HCT116 (cell line): ENCODE data around the gene MAGED1. TPM values are rescaled to one million over a fixed set of nuclear protein-coding genes. Genes with fewer than 3 reads are reported as not detected.

Source experiments
- ATAC-seq: fragments of 200-7000 bp; cut with Tn5 transposase; 2 replicates; pipeline ENCODE4 v1.9.1; 2020; ENCODE audit warnings: mild to moderate bottlenecking, moderate library complexity
- BruUV-seq: library from RNA; stranded (reverse); fragments of 400-500 nt; replicated peaks from 2 replicates; lab custom pipeline; 2021; lab: Mats Ljungman, UMichigan
- CTCF ChIA-PET: fragments of 300-600 bp; sonication (Branson Sonifier 250); formaldehyde crosslinking; loops from one replicate; lab custom pipeline; 2021; ENCODE audit warnings: antibody characterized with exemption; lab: Charles Lee
- POLR2A ChIA-PET: fragments of 300-600, 350-600 bp; sonication (Branson Sonifier 250); formaldehyde crosslinking; loops from one replicate; lab custom pipeline; 2021; ENCODE audit warnings: antibody characterized with exemption; lab: Charles Lee
- RAD21 ChIA-PET, 2 experiments: fragments of 300-600 bp; sonication (Branson Sonifier 250); formaldehyde crosslinking; loops; one replicate each; lab custom pipeline; 2023; ENCODE audit warnings: low total read pairs in 2 of 2; ENCODE audit not compliant: uncharacterized antibody in 2 of 2, unreplicated experiment in 2 of 2, low non-redundant PET in 1 of 2; lab: Charles Lee
- DNase-seq: peaks from one replicate; pipeline ENCODE4 v3.0.0-alpha.2; 2010; ENCODE audit warnings: low read depth, low spot score
- H2AFZ ChIP-seq: fragments of 200-600 bp; shearing (Covaris generic), sonication (generic); 2 replicates; pipeline ENCODE4 v1.6.1; 2017; ENCODE audit warnings: low read depth, mixed run types, mixed read lengths, antibody characterized with exemption, low read length; ENCODE audit not compliant: poor library complexity, severe bottlenecking
- H3K27ac ChIP-seq: 2 replicates; pipeline ENCODE4 v1.5.1; 2012; ENCODE audit warnings: low read depth, low read length
- H3K27me3 ChIP-seq: fragments of 200-600 bp; sonication (generic); 2 replicates; pipeline ENCODE4 v1.6.1; 2016; ENCODE audit warnings: mixed run types, low read length, mixed read lengths; ENCODE audit not compliant: insufficient read depth
- H3K36me3 ChIP-seq, 2 experiments: fragments of 200-500 bp in 1 of 2; fragments of 200-600 bp in 1 of 2; sonication (Bioruptor generic) in 1 of 2; sonication (generic) in 1 of 2; 2 replicates each; pipeline versions ENCODE4 v1.5.1 to v1.6.1; 2014 to 2016; ENCODE audit warnings: low read length in 2 of 2, inconsistent platforms in 1 of 2, mixed read lengths in 1 of 2, mixed run types in 1 of 2; ENCODE audit not compliant: insufficient read depth in 2 of 2, control insufficient read depth in 1 of 2
- H3K4me1 ChIP-seq, 2 experiments: fragments of 200-600 bp in 1 of 2; sonication (generic) in 1 of 2; 2 replicates each; pipeline versions ENCODE4 v1.5.1 to v1.6.1; 2012 to 2017; ENCODE audit warnings: low read length in 2 of 2, inconsistent platforms in 1 of 2, mild to moderate bottlenecking in 1 of 2, mixed read lengths in 1 of 2, mixed run types in 1 of 2, moderate library complexity in 1 of 2; ENCODE audit not compliant: insufficient read depth in 2 of 2, control insufficient read depth in 1 of 2
- H3K4me2 ChIP-seq: fragments of 200-600 bp; sonication (generic); 2 replicates; pipeline ENCODE4 v1.6.1; 2017; ENCODE audit warnings: mixed run types, low read length, mixed read lengths
- H3K4me3 ChIP-seq, 2 experiments: fragments of 200-600 bp in 1 of 2; sonication (generic) in 1 of 2; replicated peaks in 1 of 2; 2 replicates each; pipeline ENCODE4 v1.5.1; 2011 to 2016; ENCODE audit warnings: low read length in 2 of 2, control low read depth in 1 of 2, low read depth in 1 of 2, mild to moderate bottlenecking in 1 of 2, mixed read lengths in 1 of 2, mixed run types in 1 of 2
- H3K79me2 ChIP-seq: fragments of 200-600 bp; sonication (generic); 2 replicates; pipeline ENCODE4 v1.6.1; 2017; ENCODE audit warnings: mild to moderate bottlenecking, mixed run types, low read length, moderate library complexity, mixed read lengths; ENCODE audit not compliant: insufficient read depth
- H3K9ac ChIP-seq: fragments of 200-600 bp; sonication (generic); 2 replicates; pipeline ENCODE4 v1.6.1; 2016; ENCODE audit warnings: low read length, mixed read lengths
- H3K9me2 ChIP-seq: fragments of 200-600 bp; sonication (generic), shearing (Covaris generic); 2 replicates; pipeline ENCODE4 v1.6.1; 2017; ENCODE audit warnings: mixed run types, mild to moderate bottlenecking, moderate library complexity; ENCODE audit not compliant: insufficient read depth
- H3K9me3 ChIP-seq, 2 experiments: fragments of 200-500 bp in 1 of 2; fragments of 200-600 bp in 1 of 2; sonication (Bioruptor generic) in 1 of 2; sonication (generic) in 1 of 2; 2 replicates each; pipeline ENCODE4 v1.6.1; 2014 to 2017; ENCODE audit warnings: low read length in 2 of 2, mixed read lengths in 2 of 2, inconsistent platforms in 1 of 2, low read depth in 1 of 2, mild to moderate bottlenecking in 1 of 2, mixed run types in 1 of 2, moderate library complexity in 1 of 2; ENCODE audit not compliant: control insufficient read depth in 1 of 2, insufficient read depth in 1 of 2
- H4K20me1 ChIP-seq: fragments of 200-600 bp; sonication (generic), shearing (Covaris generic); 2 replicates; pipeline ENCODE4 v1.6.1; 2017; ENCODE audit warnings: mixed run types, mild to moderate bottlenecking, moderate library complexity; ENCODE audit not compliant: insufficient read depth
- CBX3 ChIP-seq: IDR thresholded peaks from 2 replicates; pipeline ENCODE4 v1.6.1; 2012; ENCODE audit warnings: low read depth
- EGR1 ChIP-seq: IDR thresholded peaks from 2 replicates; pipeline ENCODE4 v1.6.1; 2012; ENCODE audit warnings: low read depth
- ELF1 ChIP-seq: IDR thresholded peaks from 2 replicates; pipeline ENCODE4 v1.6.1; 2012; ENCODE audit warnings: low read depth, borderline replicate concordance
- EZH2 ChIP-seq: fragments of 200-600 bp; sonication (generic); IDR thresholded peaks from 2 replicates; pipeline ENCODE4 v1.6.1; 2017; ENCODE audit warnings: antibody characterized with exemption, mixed run types
- JUND ChIP-seq: IDR thresholded peaks from 2 replicates; pipeline ENCODE4 v1.6.1; 2012
- MAX ChIP-seq: IDR thresholded peaks from 2 replicates; pipeline ENCODE4 v1.6.1; 2012
- POLR2A ChIP-seq: IDR thresholded peaks from 2 replicates; pipeline ENCODE4 v1.7.0; 2011; ENCODE audit warnings: borderline replicate concordance; ENCODE audit not compliant: insufficient read depth, insufficient read length; ENCODE audit errors: extremely low read depth
- RAD21 ChIP-seq: IDR thresholded peaks from 2 replicates; pipeline ENCODE4 v1.6.1; 2012; ENCODE audit warnings: low read depth, mild to moderate bottlenecking
- SIN3A ChIP-seq: IDR thresholded peaks from 2 replicates; pipeline ENCODE4 v1.6.1; 2012; ENCODE audit warnings: low read depth
- SP1 ChIP-seq: IDR thresholded peaks from 2 replicates; pipeline ENCODE4 v1.6.1; 2012; ENCODE audit warnings: low read depth
- SRF ChIP-seq: IDR thresholded peaks from 2 replicates; pipeline ENCODE4 v1.6.1; 2012; ENCODE audit warnings: low read depth
- YY1 ChIP-seq: IDR thresholded peaks from 2 replicates; pipeline ENCODE4 v1.6.1; 2011; ENCODE audit warnings: low read length, low read depth, moderate library complexity, mild to moderate bottlenecking; ENCODE audit not compliant: insufficient replicate concordance; ENCODE audit errors: extremely low read depth
- ZBTB33 ChIP-seq: IDR thresholded peaks from 2 replicates; pipeline ENCODE4 v1.6.1; 2011; ENCODE audit warnings: mild to moderate bottlenecking, low read length, moderate library complexity; ENCODE audit not compliant: insufficient replicate concordance; ENCODE audit errors: extremely low read depth
- ZFX ChIP-seq: fragments of 450-650 bp; IDR thresholded peaks from 2 replicates; pipeline ENCODE4 v1.6.1; 2017
- intact Hi-C: fragments of 100-400 bp; cut with micrococcal nuclease; formaldehyde crosslinking; loops from 2 replicates; pipeline ENCODE4 v1.10.0; 2022
- total RNA-seq: library from RNA; stranded (reverse); gene quantifications from one replicate; pipeline ENCODE4 v1.2.1, GENCODE V29; 2021; ENCODE audit not compliant: unreplicated experiment
- TF ChIP-seq, protein P1 (sequence below), 3 experiments: fragments of 200-600 bp in 1 of 3; sonication (generic) in 1 of 3; IDR thresholded peaks in 2 of 3; conservative IDR thresholded peaks in 1 of 3; 2 replicates each; pipeline ENCODE4 v1.5.1; 2012 to 2017; ENCODE audit warnings: low read depth in 2 of 3, low read length in 2 of 3, antibody characterized with exemption in 1 of 3, borderline replicate concordance in 1 of 3, control low read depth in 1 of 3, mild to moderate bottlenecking in 1 of 3, mixed read lengths in 1 of 3, mixed run types in 1 of 3, moderate library complexity in 1 of 3; ENCODE audit not compliant: insufficient read depth in 1 of 3

MAGED1 gene
- total RNA-seq, 1 experiment from 2014 or later = 82.3 TPM

- no peaks in the 10 kb centered on the region for H4K20me1 ChIP-seq
- no peaks in the 10 kb centered on the region for H3K9me3 ChIP-seq
- no peak overlapping the region for H2AFZ ChIP-seq
- DNase-seq (no peak), ATAC-seq (no peak)
- intact Hi-C loops = no loop called here
- no peaks in the 10 kb centered on the region for H3K27me3 ChIP-seq
- no peaks in the 10 kb centered on the region for H3K79me2 ChIP-seq
- no peaks in the 10 kb centered on the region for H3K9me2 ChIP-seq
- no TSS peak for BruUV-seq
- no peak overlapping the region for H3K4me3 ChIP-seq
- ChIA-PET CTCF (no interaction called here), RAD21 (no interaction called here), POLR2A (no interaction called here)
- H3K27ac ChIP-seq = no peak overlapping the region
- H3K36me3 ChIP-seq = no peaks in the 10 kb centered on the region; a peak in 1 of 4 replicates
- H3K4me2 ChIP-seq = no peak overlapping the region
- H3K4me1 ChIP-seq = no peaks in the 10 kb centered on the region
- H3K9ac ChIP-seq = no peak overlapping the region
- no peak for TF ChIP-seq CBX3
- no peak for TF ChIP-seq POLR2A
- TF ChIP-seq ELF1 = no peak
- no peak for TF ChIP-seq MAX
- no peak for TF ChIP-seq ZBTB33
- TF ChIP-seq, all 23 proteins: peak for 0
These were observed 6.3 kb downstream of the MAGED1 start for GRCh38 chrX:51899741-51900140.

- Histone ChIP-seq H3K79me2 (no peaks in the 10 kb centered on the region), H3K27ac (no peak overlapping the region), H3K9me3 (no peaks in the 10 kb centered on the region), H3K4me2 (no peak overlapping the region), H2AFZ (no peak overlapping the region), H3K9ac (no peak overlapping the region), H4K20me1 (no peaks in the 10 kb centered on the region), H3K9me2 (no peaks in the 10 kb centered on the region), H3K4me1 (no peaks in the 10 kb centered on the region), H3K36me3 (no peaks in the 10 kb centered on the region; a peak in 1 of 4 replicates), H3K27me3 (no peaks in the 10 kb centered on the region), H3K4me3 (no peak overlapping the region)
- CTCF ChIA-PET = no interaction called here
- ATAC-seq = no peak
- POLR2A ChIA-PET = no interaction called here
- intact Hi-C loops = no loop called here
- DNase-seq = no peak
- no TSS peak for BruUV-seq
- RAD21 ChIA-PET = no interaction called here
- TF ChIP-seq SRF (no peak), MAX (no peak), CBX3 (no peak), EGR1 (no peak), POLR2A (no peak), YY1 (no peak), RAD21 (no peak), EZH2 (no peak), JUND (no peak), SP1 (no peak), ZFX (no peak), SIN3A (no peak)
- TF ChIP-seq, protein P1, sequence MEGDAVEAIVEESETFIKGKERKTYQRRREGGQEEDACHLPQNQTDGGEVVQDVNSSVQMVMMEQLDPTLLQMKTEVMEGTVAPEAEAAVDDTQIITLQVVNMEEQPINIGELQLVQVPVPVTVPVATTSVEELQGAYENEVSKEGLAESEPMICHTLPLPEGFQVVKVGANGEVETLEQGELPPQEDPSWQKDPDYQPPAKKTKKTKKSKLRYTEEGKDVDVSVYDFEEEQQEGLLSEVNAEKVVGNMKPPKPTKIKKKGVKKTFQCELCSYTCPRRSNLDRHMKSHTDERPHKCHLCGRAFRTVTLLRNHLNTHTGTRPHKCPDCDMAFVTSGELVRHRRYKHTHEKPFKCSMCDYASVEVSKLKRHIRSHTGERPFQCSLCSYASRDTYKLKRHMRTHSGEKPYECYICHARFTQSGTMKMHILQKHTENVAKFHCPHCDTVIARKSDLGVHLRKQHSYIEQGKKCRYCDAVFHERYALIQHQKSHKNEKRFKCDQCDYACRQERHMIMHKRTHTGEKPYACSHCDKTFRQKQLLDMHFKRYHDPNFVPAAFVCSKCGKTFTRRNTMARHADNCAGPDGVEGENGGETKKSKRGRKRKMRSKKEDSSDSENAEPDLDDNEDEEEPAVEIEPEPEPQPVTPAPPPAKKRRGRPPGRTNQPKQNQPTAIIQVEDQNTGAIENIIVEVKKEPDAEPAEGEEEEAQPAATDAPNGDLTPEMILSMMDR (IDR thresholded peaks at IDR 0.05 in 2 of 3, conservative IDR thresholded peaks at IDR 0.05 in 1 of 3; ENCODE audit: borderline replicate concordance in 1 of 3, insufficient read depth in 1 of 3, low read depth in 2 of 3, low read length in 2 of 3) = no peak
These were observed 9.2 kb downstream of the MAGED1 start for GRCh38 chrX:51902510-51903050.
